ENCODE measurements around the gene SUGP1. TPM values are rescaled to one million over a fixed set of nuclear protein-coding genes. Genes with fewer than 3 reads are reported as not detected.

SUGP1 gene
- total and polyA plus RNA-seq, 2 of the 13 experiments (the other 11 are each of a cell fraction or from before 2014, with no cell fraction given) = 21.6 to 25.9 TPM

GRCh38 chr19:19366434-19367396, 46.4 kb upstream of the SUGP1 start (continued):
- TF ChIP-seq HIC2 (CRISPR knock-in tag; IDR thresholded peaks at IDR 0.05; ENCODE audit: low read depth) (no peak; the same call in 1 of the 2 replicates), KLF11 (CRISPR knock-in tag; IDR thresholded peaks at IDR 0.05) (no peak; the same call in 1 of the 2 replicates), PITX1 (CRISPR knock-in tag; IDR thresholded peaks at IDR 0.05) (peak; percentile 58; the same call in 1 of the 2 replicates), TBX3 (IDR thresholded peaks at IDR 0.05; ENCODE audit: borderline replicate concordance) (no peak), ZNF350 (CRISPR knock-in tag; IDR thresholded peaks at IDR 0.05; ENCODE audit: borderline replicate concordance, low read depth) (peak; percentile 91; the same call in 1 of the 2 replicates), KAT7 (CRISPR knock-in tag; IDR thresholded peaks at IDR 0.05; ENCODE audit: borderline replicate concordance) (peak; percentile 60; the same call in 1 of the 2 replicates), RBM39 (IDR thresholded peaks at IDR 0.05; ENCODE audit: low read depth, low read length, poor library complexity, severe bottlenecking) (no peak), ZSCAN22 (CRISPR knock-in tag; IDR thresholded peaks at IDR 0.05) (no peak), ZNF121 (CRISPR knock-in tag; IDR thresholded peaks at IDR 0.05) (peak; percentile 53; the same call in 1 of the 2 replicates), ZMAT5 (CRISPR knock-in tag; IDR thresholded peaks at IDR 0.05; ENCODE audit: borderline replicate concordance, low read depth) (no peak), THAP11 (CRISPR knock-in tag; IDR thresholded peaks at IDR 0.05) (peak; percentile 91), SMYD3 (CRISPR knock-in tag; IDR thresholded peaks at IDR 0.05) (0 out of 2 replicates have a peak, but pooled peaks have one; percentile 45), RORA (CRISPR knock-in tag; IDR thresholded peaks at IDR 0.05) (no peak), PRDM4 (CRISPR knock-in tag; IDR thresholded peaks at IDR 0.05; ENCODE audit: borderline replicate concordance) (no peak), ZKSCAN5 (CRISPR knock-in tag; IDR thresholded peaks at IDR 0.05) (no peak), ZBTB25 (CRISPR knock-in tag; IDR thresholded peaks at IDR 0.05) (peak; percentile 70; the same call in 1 of the 2 replicates), ZNF572 (CRISPR knock-in tag; IDR thresholded peaks at IDR 0.05) (0 out of 2 replicates have a peak, but pooled peaks have one; percentile 67), ZXDC (CRISPR knock-in tag; IDR thresholded peaks at IDR 0.05) (peak; percentile 59; the same call in 1 of the 2 replicates), EEA1 (CRISPR knock-in tag; IDR thresholded peaks at IDR 0.05; ENCODE audit: borderline replicate concordance) (no peak), ZMYM3 (CRISPR knock-in tag; IDR thresholded peaks at IDR 0.05) (peak; percentile 97)
